ENCODE measurements around the gene PLA2G15. TPM values are rescaled to one million over a fixed set of nuclear protein-coding genes. Genes with fewer than 3 reads are reported as not detected.

The PLA2G15 gene
- total and polyA plus RNA-seq, 2 experiments from 2014 or later = 24.2 to 31.7 TPM

DNA sequence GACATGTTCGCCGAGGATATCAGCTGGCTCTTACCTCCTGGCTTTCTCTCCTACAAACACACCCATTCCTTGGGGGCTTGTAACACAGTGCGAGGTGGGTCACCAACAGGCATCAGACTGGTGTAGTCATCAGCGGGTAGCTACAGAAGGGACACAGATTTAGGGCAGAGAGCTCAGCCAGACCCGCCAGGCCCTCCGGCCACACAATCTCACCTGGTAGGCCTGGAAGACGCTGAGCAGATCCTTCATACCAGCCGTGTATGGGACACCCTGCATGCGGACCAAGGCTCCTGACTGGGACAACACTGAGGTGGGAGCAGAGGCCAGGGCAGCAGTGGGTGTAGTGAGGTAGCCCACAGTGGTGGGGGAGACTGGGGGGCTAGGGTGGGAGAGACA is 15.0 kb upstream of the PLA2G15 start:
- DNase-seq (ENCODE audit: low spot score) = no peak
- 94% methylated on average over 9 of the region's 9 CpGs for WGBS (ENCODE audit: low lambda C conversion rate, missing lambda C conversion rate)
- H3K9me3 ChIP-seq (ENCODE audit: low read depth) = no peaks in the 10 kb centered on the region
- TF ChIP-seq EZH2 (IDR thresholded peaks at IDR 0.05; ENCODE audit: borderline replicate concordance) (no peak), CTCF (IDR thresholded peaks at IDR 0.05; ENCODE audit: poor library complexity) (no peak), EZH2phosphoT487 (IDR thresholded peaks at IDR 0.05; ENCODE audit: low read depth, severe bottlenecking, unreplicated experiment) (no peak)
- H3K27me3 ChIP-seq = no peaks in the 10 kb centered on the region
- no peaks in the 10 kb centered on the region for H3K36me3 ChIP-seq (replicated peaks; ENCODE audit: insufficient read depth, low read depth)
- H3K79me2 ChIP-seq = peaks cover 24% of the 10 kb centered on the region
- H4K20me1 ChIP-seq (ENCODE audit: insufficient read depth, poor library complexity, severe bottlenecking) = peaks cover 9% of the 10 kb centered on the region
- peak overlapping the region; percentile 24 for H3K27ac ChIP-seq
- H3K9me2 ChIP-seq (replicated peaks; ENCODE audit: insufficient read depth) = no peaks in the 10 kb centered on the region
- H3K4me2 ChIP-seq = no peak overlapping the region
- H2AFZ ChIP-seq = no peak overlapping the region
- no peak overlapping the region for H3K4me3 ChIP-seq
- H3K4me1 ChIP-seq (ENCODE audit: insufficient read depth) = peaks cover 29% of the 10 kb centered on the region

GRCh38 chr16:68230956-68231355 is 14.2 kb upstream of the PLA2G15 start:
- no peak for TF ChIP-seq EZH2 (IDR thresholded peaks at IDR 0.05; ENCODE audit: borderline replicate concordance)
- TF ChIP-seq CTCF (IDR thresholded peaks at IDR 0.05; ENCODE audit: poor library complexity) = no peak
- TF ChIP-seq EZH2phosphoT487 (IDR thresholded peaks at IDR 0.05; ENCODE audit: low read depth, severe bottlenecking, unreplicated experiment) = no peak
- H3K9me3 ChIP-seq (ENCODE audit: low read depth) = no peaks in the 10 kb centered on the region
- 92% methylated on average over 12 of the region's 12 CpGs for WGBS (ENCODE audit: low lambda C conversion rate, missing lambda C conversion rate)
- no peaks in the 10 kb centered on the region for H3K27me3 ChIP-seq
- H3K9me2 ChIP-seq (replicated peaks; ENCODE audit: insufficient read depth) = no peaks in the 10 kb centered on the region
- H3K4me2 ChIP-seq = no peak overlapping the region
- H3K4me3 ChIP-seq = no peak overlapping the region
- peaks cover 29% of the 10 kb centered on the region for H3K4me1 ChIP-seq (ENCODE audit: insufficient read depth)
- no peak overlapping the region for H2AFZ ChIP-seq
- no peak overlapping the region for H3K27ac ChIP-seq
- DNase-seq (ENCODE audit: low spot score) = no peak
- peaks cover 28% of the 10 kb centered on the region for H3K79me2 ChIP-seq
- H4K20me1 ChIP-seq (ENCODE audit: insufficient read depth, poor library complexity, severe bottlenecking) = peaks cover 9% of the 10 kb centered on the region
- no peaks in the 10 kb centered on the region for H3K36me3 ChIP-seq (replicated peaks; ENCODE audit: insufficient read depth, low read depth)

DNA sequence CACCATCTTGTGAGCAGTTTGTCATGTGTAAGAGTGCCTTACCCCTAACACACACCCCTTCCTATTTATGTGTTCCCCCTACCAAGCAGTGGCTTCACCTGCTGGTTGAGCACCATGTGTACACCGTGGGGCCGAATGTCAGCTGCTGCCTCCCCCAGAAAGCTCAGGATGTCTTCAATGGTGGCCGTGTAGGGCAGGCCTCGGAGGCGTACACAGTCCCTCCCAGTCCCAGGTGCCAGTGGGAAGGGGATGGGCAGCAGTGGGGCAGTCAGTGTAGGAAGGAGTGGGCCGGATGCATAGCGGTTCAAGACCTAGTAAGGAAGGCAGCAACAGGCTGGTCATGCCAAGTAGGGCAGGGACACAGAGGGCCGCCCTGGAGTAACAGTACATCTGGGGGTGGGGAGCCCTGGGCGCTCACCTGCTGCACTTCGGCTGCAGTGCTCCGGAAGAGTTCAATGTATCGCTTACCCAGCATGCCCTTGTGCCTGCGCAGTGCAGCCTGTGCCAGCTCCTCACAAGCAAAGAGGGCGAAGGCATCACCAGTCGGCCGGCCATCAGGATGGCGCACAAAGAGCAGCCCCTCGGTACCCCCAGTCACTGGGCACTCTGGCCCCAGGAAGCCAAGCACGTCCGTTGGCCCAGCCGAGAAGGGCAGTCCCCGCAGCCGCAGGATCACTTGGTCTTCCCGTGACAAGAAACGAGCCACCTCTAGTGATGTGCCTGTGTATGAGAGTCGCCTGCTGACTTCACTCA is 13.6 kb upstream of the PLA2G15 start:
- Histone ChIP-seq H4K20me1 (ENCODE audit: insufficient read depth, poor library complexity, severe bottlenecking) (peaks cover 9% of the 10 kb centered on the region), H3K27me3 (no peaks in the 10 kb centered on the region), H3K27ac (no peak overlapping the region), H3K4me2 (no peak overlapping the region), H2AFZ (no peak overlapping the region), H3K9me2 (replicated peaks; ENCODE audit: insufficient read depth) (no peaks in the 10 kb centered on the region), H3K4me1 (ENCODE audit: insufficient read depth) (peaks cover 33% of the 10 kb centered on the region), H3K4me3 (no peak overlapping the region), H3K9me3 (ENCODE audit: low read depth) (no peaks in the 10 kb centered on the region), H3K79me2 (peaks cover 28% of the 10 kb centered on the region), H3K36me3 (replicated peaks; ENCODE audit: insufficient read depth, low read depth) (no peaks in the 10 kb centered on the region)
- TF ChIP-seq CTCF (IDR thresholded peaks at IDR 0.05; ENCODE audit: poor library complexity) (no peak), EZH2 (IDR thresholded peaks at IDR 0.05; ENCODE audit: borderline replicate concordance) (no peak), EZH2phosphoT487 (IDR thresholded peaks at IDR 0.05; ENCODE audit: low read depth, severe bottlenecking, unreplicated experiment) (no peak)
- no peak for DNase-seq (ENCODE audit: low spot score)
- 95% methylated on average over 26 of the region's 26 CpGs for WGBS (ENCODE audit: low lambda C conversion rate, missing lambda C conversion rate)

All from hepatocyte (in vitro differentiated cells).